HG02943 (cell line): ENCODE results near the gene PER2.

Experiments used
- ATAC-seq: cut with Tn5 transposase; IDR thresholded peaks from one replicate; pipeline ENCODE4 v1.9.1; 2021; ENCODE audit warnings: mild to moderate bottlenecking, low read depth, moderate library complexity; ENCODE audit not compliant: unreplicated experiment

The PER2 gene

DNA sequence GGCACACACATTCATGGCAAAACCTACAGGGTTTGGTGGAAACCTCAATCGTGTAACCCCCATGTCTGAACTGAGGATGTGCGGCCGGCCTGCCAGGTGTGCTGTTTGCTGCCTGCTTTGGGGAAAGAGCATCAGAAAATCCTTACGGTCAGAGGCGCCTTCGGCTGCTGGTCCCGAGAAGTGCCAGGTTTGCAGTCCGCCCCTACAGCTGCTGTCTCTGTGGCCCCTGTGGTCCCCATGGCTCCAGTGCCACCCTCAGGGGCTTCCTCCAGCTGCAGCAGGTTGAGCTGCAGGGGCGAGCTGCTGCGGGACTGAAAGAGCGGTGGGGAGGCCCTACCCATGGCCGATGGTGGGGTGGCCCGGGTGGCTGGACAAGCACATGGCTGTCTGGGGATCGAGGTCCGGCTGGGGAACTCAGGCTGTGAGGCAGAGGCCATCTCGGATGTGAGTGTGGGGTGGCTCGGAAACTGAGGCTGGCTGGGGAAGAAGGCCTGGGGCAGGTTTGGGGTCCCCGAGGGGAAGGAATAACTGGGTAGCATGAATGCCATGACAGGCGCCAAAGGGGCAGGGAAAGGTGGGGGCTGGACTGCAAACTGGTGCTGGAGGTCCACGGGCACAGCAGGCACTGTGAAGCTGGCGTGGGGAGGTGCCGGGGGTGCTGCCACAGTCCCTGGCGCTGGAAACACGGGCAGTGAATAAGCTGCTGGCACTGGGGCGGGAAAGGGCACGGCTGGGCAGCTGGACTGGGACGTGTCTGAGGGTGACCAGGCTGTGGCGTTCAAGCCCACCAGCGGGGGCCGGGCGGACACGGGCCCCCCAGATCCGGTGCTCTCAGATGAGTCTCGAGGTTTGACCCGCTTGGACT, 35.4 kb downstream of the PER2 start:
- ATAC-seq, result no peak

DNA sequence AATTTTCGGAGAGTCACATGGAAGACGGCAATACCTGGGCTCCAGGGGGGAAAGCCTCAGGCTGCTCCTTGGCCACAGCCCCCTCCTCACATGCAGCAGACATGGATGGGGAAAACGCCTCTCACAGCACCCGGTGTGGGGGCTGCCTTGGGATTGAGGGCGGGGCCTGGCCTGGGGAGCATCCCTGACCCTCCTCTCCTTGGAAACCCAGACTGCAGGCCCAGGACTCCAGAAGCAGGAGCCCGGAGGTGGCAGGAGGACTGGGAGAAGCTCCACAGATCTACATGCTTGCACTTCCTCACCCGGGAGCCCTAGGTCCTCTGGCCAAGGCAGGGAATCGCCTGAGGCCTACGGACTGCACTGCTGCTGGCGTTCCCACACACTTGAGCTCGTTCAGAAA, 36.4 kb downstream of the PER2 start:
- ATAC-seq, result no peak

DNA sequence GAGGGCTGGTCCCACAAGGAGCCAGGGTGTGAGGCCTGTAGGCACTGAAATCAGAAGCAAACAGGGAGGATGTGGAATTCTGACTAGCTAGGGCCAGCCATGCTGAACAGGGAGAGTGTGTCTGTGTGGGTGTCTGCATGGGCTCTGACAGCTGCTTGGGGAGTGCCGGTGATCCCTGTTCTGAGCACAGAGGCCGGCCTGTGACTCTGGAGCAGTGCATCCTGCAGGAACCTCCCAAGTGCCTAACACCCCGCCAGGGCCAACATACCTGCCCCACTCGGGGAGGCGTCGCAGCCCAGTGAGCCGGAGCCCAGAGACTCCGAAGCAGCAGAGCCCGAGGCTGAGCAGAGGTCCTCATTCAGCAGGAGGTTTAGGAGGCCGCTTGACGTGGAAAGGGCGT, 37.1 kb downstream of the PER2 start:
- ATAC-seq, result no peak

DNA sequence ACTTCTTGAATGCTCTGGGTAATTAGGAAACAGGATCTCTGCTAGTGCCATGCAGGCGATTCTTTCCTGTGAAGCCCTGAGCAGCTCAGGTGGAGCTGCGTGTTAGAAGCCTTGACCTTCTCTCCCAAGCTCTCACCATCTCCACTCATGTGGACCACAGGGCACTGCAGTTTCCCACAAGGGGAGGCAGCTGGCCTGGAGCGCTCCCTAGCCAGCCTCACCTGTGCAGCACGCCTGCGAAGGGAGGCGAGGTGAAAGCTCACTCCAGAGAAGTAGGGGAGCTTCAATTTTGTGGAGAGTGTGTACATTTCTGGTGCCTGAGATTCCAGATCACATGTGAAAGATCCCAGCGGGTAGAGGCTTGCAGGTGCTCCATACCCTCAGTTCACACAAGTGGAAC, 37.5 kb downstream of the PER2 start:
- no peak for ATAC-seq

DNA sequence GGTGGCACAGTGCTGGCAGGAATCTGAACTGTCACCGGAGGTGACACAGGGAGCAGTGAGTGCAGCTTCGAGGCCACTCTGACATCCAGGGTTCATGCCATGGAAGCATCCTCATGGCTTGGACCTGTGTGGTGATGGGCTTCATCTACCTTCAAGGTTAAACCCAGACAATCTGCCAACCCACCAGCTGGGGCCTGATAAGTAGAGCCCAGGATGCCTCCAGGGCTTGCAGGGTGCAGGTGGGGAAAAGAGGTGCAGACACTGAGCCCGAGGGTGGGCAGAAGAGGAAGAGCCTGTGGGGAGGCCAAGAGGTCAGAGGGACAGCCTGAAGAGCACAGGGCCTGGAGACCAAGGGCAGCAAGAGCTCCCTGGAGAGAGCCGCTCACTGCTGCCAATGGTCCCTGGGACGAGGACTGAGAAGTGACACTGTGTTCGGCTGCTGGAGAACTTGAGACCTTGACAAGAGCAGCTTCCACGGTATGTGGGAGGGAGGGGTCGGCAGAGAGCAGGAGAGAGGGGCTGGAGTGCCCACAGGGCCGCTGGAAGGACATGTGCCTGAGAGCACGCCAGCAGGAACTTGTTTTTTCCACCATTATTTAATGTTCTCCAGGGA, 40.5 kb downstream of the PER2 start:
- ATAC-seq, result no peak

DNA sequence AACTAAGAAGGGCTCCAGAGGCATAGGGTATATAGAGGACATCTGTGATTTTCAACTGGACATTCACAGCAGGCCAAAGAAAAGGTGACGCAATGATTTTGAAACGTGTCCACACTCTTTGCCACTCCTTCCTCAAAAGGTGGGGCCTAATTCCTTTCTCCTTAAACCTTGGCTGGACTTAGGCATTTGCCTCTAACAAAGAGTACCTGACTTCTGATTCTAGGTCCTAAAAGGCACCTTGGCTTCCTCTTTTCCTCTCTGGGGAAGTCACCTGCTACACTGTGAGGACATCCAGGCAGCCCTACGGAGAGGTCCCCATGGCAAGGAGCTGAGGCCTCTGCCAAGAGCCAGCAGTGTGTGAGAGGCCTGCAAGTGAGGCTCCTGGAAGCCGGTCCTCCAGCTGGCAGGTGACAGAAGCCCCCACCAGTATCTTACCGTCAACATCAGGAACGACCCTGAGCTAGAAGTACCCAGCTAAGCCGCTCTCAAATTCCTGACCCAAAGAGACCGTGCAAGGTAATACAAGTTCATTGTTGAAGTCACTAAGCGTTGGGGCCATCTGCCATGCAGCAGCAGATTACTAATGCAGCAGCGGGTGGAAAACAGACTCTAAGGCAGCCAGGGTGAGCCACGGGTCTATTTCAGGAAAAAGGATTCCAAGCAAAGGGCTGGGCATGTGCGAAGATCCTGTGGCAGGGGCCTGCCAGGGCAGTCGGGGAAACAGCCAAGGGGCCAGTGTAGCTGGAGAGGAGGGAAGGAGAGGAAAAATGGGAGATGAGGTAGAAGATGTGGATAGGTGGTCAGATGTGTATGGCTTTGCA, 41.2 kb downstream of the PER2 start:
- ATAC-seq, result no peak

DNA sequence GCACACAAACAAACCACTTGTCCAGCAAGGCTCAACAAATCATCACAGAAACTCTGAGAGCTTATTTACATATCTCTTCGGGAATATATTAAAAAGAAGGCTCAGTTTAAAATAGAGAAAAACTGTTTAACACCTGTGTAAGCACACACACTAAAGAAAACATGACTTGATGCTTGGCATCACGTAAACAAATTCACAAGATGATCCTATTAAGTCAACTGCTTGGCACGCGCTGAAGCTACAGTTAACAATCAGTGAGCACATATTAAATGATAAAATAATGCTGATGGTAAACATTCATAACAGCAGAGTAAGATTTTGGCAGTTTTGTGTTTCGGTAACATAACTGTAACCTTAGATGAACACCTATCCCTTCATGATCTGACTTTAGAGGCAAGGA, 44.3 kb downstream of the PER2 start:
- no peak for ATAC-seq

DNA sequence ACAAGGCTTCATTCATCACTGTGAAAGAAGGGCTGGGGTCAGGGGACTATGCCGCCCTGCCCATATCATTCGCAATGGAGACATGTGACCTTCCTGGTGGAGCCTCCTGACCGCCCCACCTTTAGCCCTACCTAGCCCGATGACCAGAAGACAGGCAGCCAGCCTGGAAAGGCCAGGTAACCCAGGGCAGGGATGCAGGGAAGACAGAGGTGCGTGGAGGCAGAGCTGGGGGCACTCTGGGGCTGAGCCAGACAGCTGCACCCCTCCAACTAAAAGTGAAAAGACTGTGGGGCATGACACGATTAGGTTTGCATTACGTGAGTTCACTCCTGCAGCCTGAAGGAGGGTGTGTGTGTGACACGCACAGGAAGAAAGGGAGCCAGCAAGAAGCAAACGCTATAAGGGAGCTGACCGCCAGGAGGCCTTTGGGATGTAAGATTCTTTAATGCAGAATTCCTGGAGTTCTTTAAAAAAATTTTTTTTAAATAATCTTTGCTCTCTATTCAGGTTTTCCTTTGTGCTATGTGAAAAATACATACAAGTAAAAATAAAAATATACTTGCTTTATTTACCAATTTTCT, 44.8 kb downstream of the PER2 start:
- ATAC-seq, result no peak

DNA sequence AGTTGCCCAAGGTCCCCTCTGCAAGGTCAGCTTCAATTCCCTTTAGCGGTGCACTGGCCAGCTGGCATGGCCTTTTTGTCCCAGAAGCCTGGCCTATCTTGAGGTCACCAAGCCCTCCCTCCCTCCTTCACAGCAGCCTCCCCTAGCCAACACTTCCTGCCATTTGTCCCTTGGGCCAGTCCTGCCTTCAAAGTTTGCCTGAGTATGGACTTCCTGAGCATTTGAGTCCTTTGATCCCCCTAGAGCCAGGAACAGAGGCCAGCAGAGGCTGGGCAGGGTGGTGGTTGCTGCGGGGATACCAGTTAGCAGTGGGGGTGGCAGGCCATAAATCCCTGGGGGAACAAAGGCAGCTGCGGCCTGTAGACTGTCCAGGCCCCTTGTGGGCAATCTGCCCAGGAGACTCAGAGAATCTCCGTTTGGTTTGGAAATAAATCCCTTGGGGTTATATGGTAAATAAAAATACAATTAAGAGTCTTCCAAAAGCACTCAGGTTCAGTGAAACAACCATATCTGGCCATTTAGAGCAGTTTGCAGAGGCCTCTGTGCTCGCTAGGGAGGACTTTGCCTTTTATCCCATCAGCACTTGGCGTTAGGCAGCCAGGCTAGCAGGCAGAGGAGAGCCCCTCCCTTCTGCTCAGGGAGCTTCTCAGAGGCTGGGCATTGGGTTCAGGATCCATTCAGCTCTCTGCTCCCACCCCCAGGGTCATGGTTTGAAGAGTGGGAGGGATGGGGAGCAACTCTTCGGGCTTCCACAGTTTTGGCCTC, 45.5 kb downstream of the PER2 start:
- no peak for ATAC-seq

DNA sequence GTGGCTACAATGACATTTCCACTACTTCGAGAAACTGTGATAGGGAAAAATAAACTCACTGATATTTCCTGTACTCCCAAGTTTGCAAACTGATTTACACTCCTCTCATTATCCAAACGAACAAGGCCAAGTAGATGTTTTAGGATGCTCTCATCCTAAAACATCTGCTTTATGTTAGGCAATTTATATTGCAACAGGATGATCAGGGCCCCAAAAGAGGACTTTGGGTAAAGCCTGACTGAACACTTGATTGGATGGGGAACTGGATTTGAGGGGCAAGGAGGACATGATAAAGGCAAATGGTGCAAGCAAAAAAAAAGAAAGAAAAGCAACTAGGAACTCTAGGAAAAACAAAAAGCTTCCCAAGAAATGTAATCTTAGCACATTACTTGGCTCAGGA, 46.4 kb downstream of the PER2 start:
- no peak for ATAC-seq

DNA sequence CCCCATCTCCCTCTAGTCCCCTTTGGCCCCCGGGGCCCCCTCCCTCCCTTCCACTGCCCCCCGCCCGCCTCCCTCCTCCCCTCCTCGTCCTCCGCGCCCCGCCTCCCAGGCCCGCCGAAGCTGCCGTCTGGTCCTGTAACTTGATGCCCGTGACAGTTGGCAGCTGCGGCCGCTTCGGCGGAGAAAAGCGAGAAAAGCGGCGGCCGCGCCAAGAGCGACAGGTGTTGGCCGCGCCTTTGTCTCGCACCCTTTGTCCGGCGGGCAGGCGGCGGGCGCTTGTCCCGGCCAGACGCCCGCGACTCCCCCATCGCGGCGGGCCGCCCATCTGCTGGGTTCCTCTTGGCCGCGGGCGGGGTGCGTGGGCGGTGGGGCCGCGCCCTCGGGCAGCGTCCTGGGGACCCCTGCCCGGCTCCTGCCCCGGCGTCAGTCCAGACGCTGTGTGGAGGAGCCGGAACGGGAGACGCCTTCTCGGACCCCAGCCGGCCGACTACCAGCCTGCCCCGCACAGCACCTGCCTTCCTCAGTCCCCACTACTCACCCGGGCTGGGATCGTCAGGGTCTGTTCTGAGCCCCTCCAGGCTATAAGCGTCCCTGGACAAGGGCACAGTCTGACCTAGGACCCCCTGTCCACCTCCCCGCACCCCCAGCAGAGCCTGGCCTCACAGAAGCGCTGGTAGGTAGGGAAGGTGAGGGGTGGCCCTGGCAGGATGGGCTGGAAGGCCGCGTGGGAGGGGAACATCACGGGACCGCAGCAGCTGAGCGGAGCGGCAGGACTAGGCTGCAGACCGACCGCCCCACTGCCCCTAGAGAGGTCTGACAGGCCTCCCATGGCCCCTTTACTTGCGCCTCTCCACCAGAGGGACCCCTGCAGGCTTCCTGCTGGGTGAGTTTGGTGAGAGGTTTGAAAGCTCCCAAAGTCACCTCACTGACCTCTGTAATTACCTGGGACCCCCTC, 47.4 kb downstream of the PER2 start:
- ATAC-seq, result no peak

DNA sequence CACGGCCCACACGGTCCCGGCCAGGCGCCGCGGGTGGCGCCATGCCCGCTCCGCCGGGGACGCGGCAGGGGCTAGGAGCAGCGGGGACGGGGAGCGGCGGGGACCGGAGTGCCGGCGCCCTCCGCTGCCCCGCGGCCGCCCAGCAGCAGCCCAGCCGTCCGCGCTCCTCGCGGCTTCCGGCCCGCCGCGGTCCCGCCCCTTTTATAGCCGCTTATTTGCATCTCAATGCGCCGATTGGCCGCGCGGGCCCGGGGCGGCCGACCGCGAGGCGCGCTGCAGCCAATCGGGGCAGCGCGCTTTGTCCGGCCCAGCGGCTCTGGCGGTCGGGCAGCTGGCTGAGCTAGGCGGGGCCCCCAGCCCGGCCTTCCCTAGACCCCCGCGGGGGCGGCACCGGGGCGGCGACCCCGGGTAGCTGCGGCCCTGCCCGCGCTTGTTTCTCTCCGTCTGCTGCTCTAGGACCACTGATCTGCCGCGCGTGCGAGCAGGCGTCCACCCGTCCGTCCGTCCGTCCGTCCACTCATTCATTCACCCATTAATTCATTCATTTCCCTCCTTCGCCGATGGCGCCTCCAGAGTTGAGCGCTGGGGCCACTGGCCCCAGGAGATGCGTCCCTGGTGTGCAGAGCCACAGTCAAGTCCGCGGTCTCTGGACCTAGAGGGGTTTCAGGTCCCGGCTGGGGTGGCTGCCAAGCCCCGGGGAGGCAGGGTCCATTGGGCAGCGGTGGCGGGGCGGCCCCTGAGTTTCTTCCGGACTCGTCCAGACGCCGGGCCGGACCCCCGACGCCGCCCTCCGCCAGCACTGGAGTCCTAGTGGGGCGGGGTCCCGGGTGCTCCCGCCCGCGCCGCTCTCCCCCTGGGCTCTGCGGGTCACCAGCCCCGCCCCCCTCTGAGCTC, 48.3 kb downstream of the PER2 start, which contains the start of gene HES6:
Gene HES6 (minus strand): TSS at position 176 of the 894 bp plus-strand sequence. CDS start 133 bp downstream, at position 43.
- ATAC-seq, result peak; percentile 81

DNA sequence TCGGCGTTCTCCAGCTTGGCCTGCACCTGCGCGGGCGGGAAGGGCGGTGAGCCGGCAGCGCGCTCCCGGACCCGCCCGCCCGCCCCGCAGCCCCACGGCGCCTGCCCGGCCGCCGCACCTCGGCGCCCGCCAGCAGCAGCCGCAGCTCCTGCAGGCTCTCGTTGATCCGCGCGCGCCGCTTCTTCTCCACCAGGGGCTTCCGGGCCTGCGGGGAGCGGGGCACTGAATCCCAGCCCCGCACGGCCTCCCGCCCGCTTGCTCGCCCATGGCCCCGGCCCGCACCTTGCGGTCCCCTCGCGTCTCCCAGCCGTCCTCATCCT, 48.9 kb downstream of the PER2 start:
- peak; percentile 9 for ATAC-seq

DNA sequence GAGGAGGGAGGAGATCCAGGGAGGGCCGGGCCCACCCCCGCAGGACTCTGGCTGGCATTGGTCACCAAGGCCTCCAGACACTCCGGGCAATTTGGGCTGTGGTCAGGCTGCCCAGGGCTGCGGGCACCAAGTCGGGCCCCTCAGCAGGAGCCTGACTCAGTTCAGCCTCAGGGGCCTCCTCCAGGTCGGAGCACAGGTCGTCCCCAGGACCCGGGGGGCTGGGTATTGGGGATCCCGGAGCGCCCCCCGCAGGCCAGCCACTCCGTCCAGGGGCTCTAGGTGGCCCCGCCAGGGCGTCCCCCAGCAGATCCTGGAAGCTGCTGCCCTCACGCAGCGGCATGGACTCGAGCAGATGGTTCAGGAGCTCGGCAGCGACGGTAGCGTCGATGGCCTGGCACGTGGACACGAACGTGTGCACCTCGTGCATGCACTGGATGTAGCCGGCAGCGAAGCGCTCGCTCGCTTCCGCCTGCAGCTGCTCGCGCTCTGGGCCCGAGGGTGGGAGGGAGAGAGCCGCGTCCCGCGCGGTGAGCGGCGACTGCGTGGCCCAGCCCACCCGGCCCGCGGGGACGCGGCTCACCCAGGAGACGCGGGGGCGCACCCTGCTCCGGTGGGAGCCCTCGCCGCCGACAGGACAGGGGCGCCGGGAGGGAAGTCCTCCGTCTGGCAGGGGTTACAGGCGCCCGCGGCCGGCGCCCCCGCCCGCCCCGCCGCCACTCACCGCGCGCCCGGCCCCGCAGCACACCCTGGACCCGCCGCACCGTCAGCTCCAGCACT, 49.5 kb downstream of the PER2 start:
- no peak for ATAC-seq

DNA sequence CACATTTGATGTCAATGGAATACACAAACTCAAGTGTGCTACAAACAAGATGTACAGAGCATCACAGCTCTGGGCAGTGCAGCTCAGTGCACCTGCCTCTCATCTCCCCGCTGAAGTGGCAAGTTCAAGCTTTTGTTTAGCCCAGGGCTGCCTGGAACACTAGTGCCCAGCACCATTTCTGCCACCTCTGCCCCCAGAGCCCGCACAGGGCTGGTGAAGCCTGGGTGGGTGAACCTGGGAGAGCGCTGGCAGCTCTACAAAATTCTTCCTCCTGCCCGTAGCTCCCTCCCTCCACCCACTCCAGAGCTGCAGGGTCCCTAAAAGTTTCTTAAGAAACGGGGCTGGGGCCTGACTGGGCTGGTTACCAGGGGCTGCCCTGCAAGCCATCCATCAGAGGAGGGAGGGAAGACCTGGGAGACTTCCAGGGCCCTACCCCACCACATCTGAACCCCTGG, 50.1 kb downstream of the PER2 start:
- ATAC-seq, result no peak

DNA sequence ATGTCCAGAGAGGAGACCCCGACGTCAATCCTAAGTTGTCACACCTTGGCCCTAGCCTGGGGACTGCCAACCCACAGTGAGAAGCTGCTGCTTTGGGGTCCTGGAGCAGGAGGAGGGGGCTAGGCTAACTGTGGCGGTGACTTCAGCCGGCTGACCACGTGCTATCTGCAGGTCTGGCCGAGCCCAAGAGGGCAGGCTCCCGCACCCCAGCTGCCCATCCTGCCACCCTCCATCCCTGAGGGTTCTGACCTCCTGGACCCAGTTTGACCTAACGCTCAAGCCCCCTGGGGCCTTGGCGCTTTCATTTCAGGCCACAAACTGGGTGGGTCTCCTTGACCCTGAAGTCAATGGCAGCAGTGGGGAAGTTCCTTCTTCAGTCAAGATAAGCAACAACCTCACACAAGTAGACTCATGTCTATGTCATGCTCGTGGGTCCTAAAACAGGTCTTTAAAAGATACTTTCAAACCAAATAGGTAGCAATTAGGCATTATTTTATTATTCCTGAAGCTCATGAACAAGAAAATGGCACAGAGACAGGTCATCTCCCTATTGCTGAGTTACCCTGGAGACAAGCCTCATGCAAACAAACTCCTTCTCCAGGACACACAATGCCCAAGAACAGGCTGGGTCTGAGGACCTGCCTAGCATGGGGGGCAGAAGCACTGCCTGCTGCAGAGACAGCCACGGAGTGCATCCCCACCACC, 50.8 kb downstream of the PER2 start:
- no peak for ATAC-seq

DNA sequence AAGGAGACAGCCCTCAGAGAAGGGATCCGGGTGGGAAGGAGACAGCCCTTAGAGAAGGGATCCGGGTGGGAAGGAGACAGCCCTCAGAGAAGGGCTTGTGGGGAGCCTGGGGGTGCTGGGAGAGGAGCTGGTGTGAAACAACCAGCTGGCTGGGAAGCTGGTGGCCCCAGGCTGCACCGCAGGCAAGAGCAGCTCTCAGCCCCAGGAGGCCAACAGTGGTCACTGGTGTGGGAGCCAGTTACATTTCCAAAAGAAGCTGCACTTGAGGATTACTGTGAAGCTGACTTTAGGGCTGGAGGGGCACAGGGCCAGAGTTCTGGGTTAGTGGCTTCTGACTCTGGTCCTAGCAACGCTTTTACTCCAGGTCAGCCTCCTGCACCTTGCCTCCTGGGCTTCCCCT, 51.8 kb downstream of the PER2 start:
- ATAC-seq, result no peak
